IMR-90 (cell line): ENCODE measurements around the gene SOBP. TPM values are rescaled to one million over a fixed set of nuclear protein-coding genes. Genes with fewer than 3 reads are reported as not detected.

ENCODE experiments used
- ATAC-seq: fragments of 200-7000 bp; cut with Tn5 transposase; 2 replicates; pipeline ENCODE4 v1.9.1; 2020; ENCODE audit warnings: low read depth, mild to moderate bottlenecking, moderate library complexity
- BruUV-seq: library from RNA; stranded (reverse); fragments of 400-500 nt; replicated peaks from 2 replicates; lab custom pipeline; 2021; lab: Mats Ljungman, UMichigan
- CTCF ChIA-PET: fragments of 300-600 bp; formaldehyde crosslinking; extraction: SDS; loops from one replicate; lab custom pipeline; 2021; ENCODE audit warnings: antibody characterized with exemption; lab: Yijun Ruan, JAX
- POLR2A ChIA-PET: fragments of 300-600 bp; sonication (Branson Sonifier 250); formaldehyde crosslinking; loops from one replicate; lab custom pipeline; 2022; ENCODE audit warnings: antibody characterized with exemption; ENCODE audit not compliant: unreplicated experiment; lab: Charles Lee
- DNase-seq: peaks from one replicate; pipeline ENCODE4 v3.0.0; 2013
- H2AFZ ChIP-seq: replicated peaks from 2 replicates; pipeline ENCODE3; 2013; ENCODE audit warnings: low read length, mild to moderate bottlenecking; ENCODE audit not compliant: poor library complexity
- H2AK5ac ChIP-seq: 2 replicates; pipeline ENCODE4 v1.6.1; 2013; ENCODE audit warnings: low read depth, low read length, inconsistent platforms
- H2AK9ac ChIP-seq: replicated peaks from 2 replicates; pipeline ENCODE3; 2013; ENCODE audit warnings: mild to moderate bottlenecking, low read depth, low read length, moderate library complexity; ENCODE audit not compliant: poor library complexity
- H2BK120ac ChIP-seq: 2 replicates; pipeline ENCODE4 v1.6.1; 2013; ENCODE audit warnings: low read depth, low read length, inconsistent platforms
- H2BK15ac ChIP-seq: 3 replicates; pipeline ENCODE4 v1.6.1; 2013; ENCODE audit warnings: low read depth, low read length, inconsistent platforms
- H2BK20ac ChIP-seq: 2 replicates; pipeline ENCODE4 v1.6.1; 2013; ENCODE audit warnings: low read depth, mild to moderate bottlenecking, inconsistent platforms, low read length, moderate library complexity
- H2BK5ac ChIP-seq: 2 replicates; pipeline ENCODE4 v1.6.1; 2013; ENCODE audit warnings: mild to moderate bottlenecking, low read depth, low read length, inconsistent platforms; ENCODE audit not compliant: poor library complexity, severe bottlenecking
- H3K14ac ChIP-seq: replicated peaks from 2 replicates; pipeline ENCODE4 v1.6.1; 2013; ENCODE audit warnings: low read depth, low read length, inconsistent platforms
- H3K18ac ChIP-seq: 2 replicates; pipeline ENCODE4 v1.6.1; 2013; ENCODE audit warnings: low read depth, low read length, control low read depth
- H3K23ac ChIP-seq: 2 replicates; pipeline ENCODE4 v1.6.1; 2013; ENCODE audit warnings: low read depth, low read length, inconsistent platforms
- H3K27ac ChIP-seq: 2 replicates; pipeline ENCODE4 v1.5.1; 2013; ENCODE audit warnings: mild to moderate bottlenecking, control low read depth, low read length; ENCODE audit not compliant: insufficient read depth
- H3K27me3 ChIP-seq: 2 replicates; pipeline ENCODE4 v1.6.1; 2013; ENCODE audit warnings: low read length; ENCODE audit not compliant: control insufficient read depth, insufficient read depth
- H3K36me3 ChIP-seq: 2 replicates; pipeline ENCODE4 v1.6.1; 2013; ENCODE audit warnings: low read length, mixed read lengths; ENCODE audit not compliant: control insufficient read depth, insufficient read depth
- H3K4ac ChIP-seq: 2 replicates; pipeline ENCODE4 v1.6.1; 2013; ENCODE audit warnings: low read depth, low read length, inconsistent platforms
- H3K4me1 ChIP-seq: 2 replicates; pipeline ENCODE4 v1.6.1; 2013; ENCODE audit warnings: low read length, mixed read lengths; ENCODE audit not compliant: control insufficient read depth, insufficient read depth
- H3K4me2 ChIP-seq: 2 replicates; pipeline ENCODE4 v1.6.1; 2013; ENCODE audit warnings: low read depth, mild to moderate bottlenecking, control low read depth, low read length, moderate library complexity
- H3K4me3 ChIP-seq: 2 replicates; pipeline ENCODE4 v1.5.1; 2013; ENCODE audit warnings: low read depth, mild to moderate bottlenecking, control low read depth, low read length, moderate library complexity; ENCODE audit not compliant: insufficient read depth
- H3K56ac ChIP-seq: 2 replicates; pipeline ENCODE4 v1.6.1; 2013; ENCODE audit warnings: low read length, inconsistent platforms; ENCODE audit not compliant: insufficient read depth; ENCODE audit errors: extremely low read depth
- H3K79me1 ChIP-seq, 2 experiments: 2 replicates each; pipeline ENCODE4 v1.6.1; 2013; ENCODE audit warnings: low read length in 2 of 2, inconsistent platforms in 1 of 2, low read depth in 1 of 2
- H3K9ac ChIP-seq: 2 replicates; pipeline ENCODE4 v1.6.1; 2013; ENCODE audit warnings: low read depth, low read length, control low read depth
- H3K9me1 ChIP-seq: 2 replicates; pipeline ENCODE4 v1.6.1; 2013; ENCODE audit warnings: low read length, inconsistent platforms; ENCODE audit not compliant: insufficient read depth
- H3K9me3 ChIP-seq: 2 replicates; pipeline ENCODE4 v1.6.1; 2013; ENCODE audit warnings: low read length; ENCODE audit not compliant: control insufficient read depth, insufficient read depth
- H4K20me1 ChIP-seq: 2 replicates; pipeline ENCODE4 v1.6.1; 2013; ENCODE audit warnings: low read length, inconsistent platforms; ENCODE audit not compliant: insufficient read depth
- H4K5ac ChIP-seq: 2 replicates; pipeline ENCODE4 v1.6.1; 2013; ENCODE audit warnings: mild to moderate bottlenecking, low read depth, low read length, control low read depth
- H4K8ac ChIP-seq, 2 experiments: 2 replicates each; pipeline ENCODE4 v1.6.1; 2013; ENCODE audit warnings: low read depth in 2 of 2, low read length in 2 of 2, control low read depth in 1 of 2, inconsistent platforms in 1 of 2
- H4K91ac ChIP-seq: 2 replicates; pipeline ENCODE4 v1.6.1; 2013; ENCODE audit warnings: low read depth, low read length, inconsistent platforms; ENCODE audit not compliant: insufficient read depth
- CEBPB ChIP-seq: IDR thresholded peaks from 2 replicates; pipeline ENCODE4 v1.6.1; 2012; ENCODE audit warnings: low read depth, low read length, improper control_type of control experiment
- CTCF ChIP-seq: conservative IDR thresholded peaks from 2 replicates; pipeline ENCODE4 v1.5.1; 2012; ENCODE audit warnings: mild to moderate bottlenecking, low read depth, low read length, improper control_type of control experiment
- ELK1 ChIP-seq: fragments of 150-350 bp; IDR thresholded peaks from 2 replicates; pipeline ENCODE4 v1.6.1; 2016; ENCODE audit warnings: low read depth, mild to moderate bottlenecking, low read length, moderate library complexity, borderline replicate concordance
- MAFK ChIP-seq: IDR thresholded peaks from 2 replicates; pipeline ENCODE4 v1.6.1; 2012; ENCODE audit warnings: low read depth, low read length, improper control_type of control experiment
- NFE2L2 ChIP-seq: fragments of 150-350 bp; IDR thresholded peaks from 2 replicates; pipeline ENCODE4 v1.6.1; 2016; ENCODE audit warnings: low read depth, mild to moderate bottlenecking, low read length
- RAD21 ChIP-seq: IDR thresholded peaks from 2 replicates; pipeline ENCODE4 v1.6.1; 2012; ENCODE audit warnings: low read length, improper control_type of control experiment
- RCOR1 ChIP-seq: IDR thresholded peaks from 2 replicates; pipeline ENCODE4 v1.6.1; 2012; ENCODE audit warnings: mild to moderate bottlenecking, low read length, improper control_type of control experiment; ENCODE audit not compliant: insufficient replicate concordance
- SMC3 ChIP-seq: fragments of 150-350 bp; IDR thresholded peaks from 2 replicates; pipeline ENCODE4 v1.6.1; 2016; ENCODE audit warnings: low read depth, mild to moderate bottlenecking, antibody characterized with exemption, low read length, moderate library complexity
- WGBS, 2 experiments: methylation state at CpG; one replicate each; pipeline versions ENCODE4 v1.1.5 to v1.1.7; 2013; ENCODE audit warnings: missing lambda C conversion rate in 2 of 2; ENCODE audit not compliant: insufficient read length in 1 of 2; ENCODE audit errors: extremely low coverage in 2 of 2; 5-methylcytosine and 5-hydroxymethylcytosine counted together
- dilution Hi-C: fragments of 300-500 bp; cut with HindIII; formaldehyde crosslinking; loops from one replicate; pipeline ENCODE4 v1.14.3; 2018; ENCODE audit warnings: low sequenced_read_pairs; ENCODE audit not compliant: unreplicated experiment
- in situ Hi-C: fragments of 300-500 bp; cut with MboI; formaldehyde crosslinking; loops from 3 replicates; pipeline ENCODE4 v1.14.3; 2019; ENCODE audit warnings: low sequenced_read_pairs, inconsistent platforms, mixed read lengths
- intact Hi-C: fragments of 100-400 bp; cut with micrococcal nuclease; formaldehyde crosslinking; loops from 2 replicates; pipeline ENCODE4 v1.10.0; 2022
- polyA plus RNA-seq, 3 experiments: library from polyadenylated mRNA; depleted of rRNA; stranded (reverse); fragments of >200 nt; gene quantifications; 2 replicates each; pipeline ENCODE4 v1.2.3, GENCODE V29; 2012; ENCODE audit warnings: low replicate concordance in 1 of 3
- total RNA-seq: library from RNA; depleted of rRNA; stranded (reverse); fragments of >200 nt; gene quantifications from 2 replicates; pipeline ENCODE4 v1.2.3, GENCODE V29; 2012

SOBP gene
- total and polyA plus RNA-seq, 2 of the 4 experiments (the other 2 are of a cell fraction), result 0.60 to 0.72 TPM

GRCh38 chr6:107491760-107492660, 2.1 kb downstream of the SOBP start:
- dilution Hi-C loops, result no loop called here

More at GRCh38 chr6:107491760-107492660, 2.1 kb downstream of the SOBP start:
- Histone ChIP-seq H3K4me3 (peak overlapping the region; percentile 93; the same call in 1 of the 2 replicates), H3K4me1 (peaks cover 3% of the 10 kb centered on the region), H3K18ac (no peak overlapping the region), H4K8ac (no peak overlapping the region), H3K79me1 (peaks cover 0 to 19% of the 10 kb centered on the region in 2 experiments; a peak in 1 of 4 replicates), H3K14ac (no peak overlapping the region), H2BK5ac (no peak overlapping the region), H2AK9ac (no peak overlapping the region), H3K23ac (no peak overlapping the region), H2BK120ac (no peak overlapping the region), H2BK15ac (no peak overlapping the region), H3K56ac (no peak overlapping the region), H3K9me1 (no peaks in the 10 kb centered on the region), H2BK20ac (no peak overlapping the region), H4K20me1 (no peaks in the 10 kb centered on the region; the same call in 1 of the 2 replicates), H3K9me3 (no peaks in the 10 kb centered on the region), H3K9ac (no peak overlapping the region), H3K27ac (no peak overlapping the region), H3K4me2 (peak overlapping the region; percentile 95), H4K5ac (no peak overlapping the region), H3K36me3 (no peaks in the 10 kb centered on the region), H2AFZ (no peak overlapping the region), H3K4ac (no peak overlapping the region), H2AK5ac (no peak overlapping the region), H4K91ac (no peak overlapping the region), H3K27me3 (peaks cover 11% of the 10 kb centered on the region)
- in situ Hi-C loops (loop anchor here (10.0 kb wide), 2 partner anchors 353 to 367 kb away; no protein-coding TSS in a partner anchor), intact Hi-C loops (loop anchor here (2.0 to 5.0 kb wide), 5 partner anchors 150 to 377 kb away; partner anchors contain the start of gene BEND3)
- ATAC-seq, result no peak
- POLR2A ChIA-PET, result interaction anchor here (0.9 kb wide), 1 partner anchor 466 kb away, joined by 3 read pairs; the partner anchor contains the start of gene SEC63
- 60% methylated on average over 1 of the region's 14 CpGs; no CpG with 5 or more reads in 1 of the 2 experiments for WGBS, 2 experiments
- CTCF ChIA-PET, result interaction anchor here (1.3 to 4.6 kb wide), 2 partner anchors 89 to 174 kb away, joined by 3 to 25 read pairs; no protein-coding TSS in a partner anchor
- no TSS peak for BruUV-seq
- TF ChIP-seq SMC3 (no peak), NFE2L2 (no peak), MAFK (peak; percentile 29; the same call in 1 of the 2 replicates), RCOR1 (no peak), CEBPB (no peak), CTCF (no peak), RAD21 (no peak), ELK1 (no peak)
- DNase-seq, result peak; percentile 56
